ENCODE measurements around the gene MYH9. TPM values are rescaled to one million over a fixed set of nuclear protein-coding genes. Genes with fewer than 3 reads are reported as not detected.

MYH9 gene
- polyA plus RNA-seq, 1 experiment = 338 TPM

DNA sequence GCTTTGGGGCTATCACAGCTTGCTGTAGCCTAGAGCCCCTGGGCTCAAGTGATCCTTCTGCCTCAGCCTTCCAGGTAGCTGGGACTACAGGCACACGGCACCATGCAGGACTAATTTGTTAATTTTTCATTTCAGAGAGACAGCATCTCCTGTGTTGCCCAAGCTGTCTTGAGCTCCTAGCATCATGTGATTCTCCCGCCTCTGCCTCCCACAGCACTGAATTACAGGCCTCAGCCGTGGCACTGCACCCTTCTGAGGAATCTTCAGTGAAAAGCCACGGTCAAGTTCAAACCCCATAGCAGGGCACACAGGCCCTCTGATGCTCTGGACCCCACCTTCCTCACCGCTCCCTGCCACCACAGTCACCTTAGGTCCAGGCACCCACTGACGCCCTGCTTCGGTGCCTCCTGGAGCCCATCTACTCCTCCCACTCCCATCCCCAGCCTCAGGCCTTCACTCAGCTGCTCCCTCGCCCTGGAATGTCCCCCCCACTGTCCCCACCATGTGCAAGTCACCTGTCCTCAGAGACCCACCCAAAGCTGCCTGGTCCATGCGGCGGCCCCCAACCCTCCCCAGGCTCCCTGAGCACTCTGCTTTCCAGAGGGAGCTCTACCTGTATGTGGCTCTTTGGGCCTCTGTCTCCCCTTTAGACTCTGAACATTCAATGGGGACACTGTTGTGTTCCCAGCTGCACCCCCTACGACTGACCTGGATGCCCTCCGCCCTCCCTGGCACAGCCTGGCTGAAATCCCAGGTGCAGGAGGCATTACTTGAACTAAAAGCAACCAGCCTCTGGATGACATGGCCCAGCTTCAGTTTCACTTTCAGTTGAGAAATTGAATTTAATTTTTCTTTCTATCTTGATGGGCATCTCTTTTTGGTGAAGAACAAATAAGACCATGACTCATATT is 150.1 kb downstream of the MYH9 start:
- DNase-seq (ENCODE audit: low read depth, low spot score) = no peak
- Histone ChIP-seq H3K27me3 (ENCODE audit: control insufficient read depth, insufficient read depth, low read length) (no peaks in the 10 kb centered on the region), H3K9me3 (ENCODE audit: control insufficient read depth, insufficient read depth, low read length) (no peaks in the 10 kb centered on the region), H3K27ac (ENCODE audit: low read depth, low read length) (peak overlapping the region; percentile 31), H3K4me3 (ENCODE audit: low read depth, low read length) (peak overlapping the region; percentile 75)
- ChIA-PET CTCF (interaction anchor here (0.9 to 2.9 kb wide), 5 partner anchors 11 to 249 kb away, joined by 3 to 16 read pairs (median 3); no protein-coding TSS in a partner anchor), POLR2A (interaction anchor here (0.6 kb wide), 1 partner anchor 189 kb away, joined by 8 read pairs; no protein-coding TSS in a partner anchor)
- no peak for TF ChIP-seq CTCF (IDR thresholded peaks at IDR 0.05; ENCODE audit: low read depth, low read length)

- H3K9me3 ChIP-seq (ENCODE audit: control insufficient read depth, insufficient read depth, low read length) = no peaks in the 10 kb centered on the region
- ChIA-PET CTCF (interaction anchor here (0.9 to 1.3 kb wide), 3 partner anchors 40 to 92 kb away, joined by 3 read pairs; no protein-coding TSS in a partner anchor), POLR2A (no interaction called here)
- DNase-seq (ENCODE audit: low read depth, low spot score) = no peak
- H3K27me3 ChIP-seq (ENCODE audit: control insufficient read depth, insufficient read depth, low read length) = no peaks in the 10 kb centered on the region
- no peak overlapping the region for H3K4me3 ChIP-seq (ENCODE audit: low read depth, low read length)
- TF ChIP-seq CTCF (IDR thresholded peaks at IDR 0.05; ENCODE audit: low read depth, low read length) = no peak
- no peak overlapping the region for H3K27ac ChIP-seq (ENCODE audit: low read depth, low read length)
Observed at GRCh38 chr22:36236388-36237319, 151.1 kb downstream of the MYH9 start.

DNA sequence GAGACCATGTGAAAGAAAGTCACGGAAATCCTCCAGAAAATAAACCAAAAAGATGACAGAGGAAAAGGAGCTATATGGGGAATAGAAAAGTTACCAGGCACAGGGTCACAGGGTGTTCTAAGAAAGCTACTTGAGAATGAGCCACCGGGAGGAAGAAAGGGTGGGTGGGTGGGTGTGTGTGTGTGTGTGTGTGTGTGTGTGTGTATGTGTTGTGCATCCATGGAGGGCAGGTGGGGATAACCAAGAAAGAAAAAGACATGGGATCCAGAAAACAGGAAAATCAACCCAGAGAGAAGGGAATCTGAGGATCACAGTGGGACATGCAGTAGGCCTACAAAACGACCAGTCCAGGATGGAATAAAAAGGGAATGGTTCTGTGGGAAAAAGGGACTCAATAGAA is 152.2 kb downstream of the MYH9 start:
- no peak for TF ChIP-seq CTCF (IDR thresholded peaks at IDR 0.05; ENCODE audit: low read depth, low read length)
- no peaks in the 10 kb centered on the region for H3K9me3 ChIP-seq (ENCODE audit: control insufficient read depth, insufficient read depth, low read length)
- DNase-seq (ENCODE audit: low read depth, low spot score) = no peak
- H3K27ac ChIP-seq (ENCODE audit: low read depth, low read length) = no peak overlapping the region
- H3K4me3 ChIP-seq (ENCODE audit: low read depth, low read length) = no peak overlapping the region
- H3K27me3 ChIP-seq (ENCODE audit: control insufficient read depth, insufficient read depth, low read length) = no peaks in the 10 kb centered on the region
- POLR2A ChIA-PET = no interaction called here
- CTCF ChIA-PET = interaction anchor here (0.7 kb wide), 1 partner anchor 51 kb away, joined by 3 read pairs; no protein-coding TSS in a partner anchor

GRCh38 chr22:36234919-36235318 is 152.8 kb downstream of the MYH9 start:
- Histone ChIP-seq H3K9me3 (ENCODE audit: control insufficient read depth, insufficient read depth, low read length) (no peaks in the 10 kb centered on the region), H3K27ac (ENCODE audit: low read depth, low read length) (no peak overlapping the region), H3K4me3 (ENCODE audit: low read depth, low read length) (no peak overlapping the region), H3K27me3 (ENCODE audit: control insufficient read depth, insufficient read depth, low read length) (no peaks in the 10 kb centered on the region)
- POLR2A ChIA-PET = no interaction called here
- DNase-seq (ENCODE audit: low read depth, low spot score) = no peak
- CTCF ChIA-PET = no interaction called here
- TF ChIP-seq CTCF (IDR thresholded peaks at IDR 0.05; ENCODE audit: low read depth, low read length) = no peak

Data from AG04450 (cell line).